ENCODE measurements around the gene SULT4A1. TPM values are rescaled to one million over a fixed set of nuclear protein-coding genes. Genes with fewer than 3 reads are reported as not detected.
A peak's percentile ranks its signal among the peaks of the same experiment; 100 is the strongest.

The SULT4A1 gene
- total and polyA plus RNA-seq, 2 donors: 0.09 to 4.6 TPM

- DNase-seq (ENCODE audit: low read depth in 6 of 9, low spot score in 9 of 9): no peak
- Histone ChIP-seq H3K9me3 (ENCODE audit: control insufficient read depth in 2 of 2, insufficient read depth in 1 of 2, low read length in 1 of 2) (no peaks in the 10 kb centered on the region), H3K27me3 (ENCODE audit: control insufficient read depth in 2 of 2, insufficient read depth in 1 of 2, low read length in 1 of 2) (no peaks in the 10 kb centered on the region), H3K4me3 (ENCODE audit: low read length in 2 of 2) (no peak overlapping the region), H3K27ac (ENCODE audit: low read depth in 1 of 2, low read length in 1 of 2) (no peak overlapping the region), H3K36me3 (ENCODE audit: control insufficient read depth in 2 of 2, insufficient read depth in 2 of 2, low read length in 1 of 2) (no peaks in the 10 kb centered on the region), H3K4me1 (ENCODE audit: control insufficient read depth in 2 of 2, insufficient read depth in 2 of 2, low read length in 2 of 2) (peaks cover 0 to 3% of the 10 kb centered on the region in 2 donors)
- WGBS: 79% methylated on average over 22 of the region's 22 CpGs
Observed at GRCh38 chr22:43821606-43822425, 40.5 kb downstream of the SULT4A1 start.

GRCh38 chr22:43820651-43821305 is 41.5 kb downstream of the SULT4A1 start:
- no peaks in the 10 kb centered on the region for H3K36me3 ChIP-seq (ENCODE audit: control insufficient read depth in 2 of 2, insufficient read depth in 2 of 2, low read length in 1 of 2)
- 87% methylated on average over 18 of the region's 18 CpGs for WGBS
- DNase-seq (ENCODE audit: low read depth in 6 of 9, low spot score in 9 of 9): no peak
- no peaks in the 10 kb centered on the region for H3K4me1 ChIP-seq (ENCODE audit: control insufficient read depth in 2 of 2, insufficient read depth in 2 of 2, low read length in 2 of 2)
- H3K27ac ChIP-seq (ENCODE audit: low read depth in 1 of 2, low read length in 1 of 2): no peak overlapping the region
- no peaks in the 10 kb centered on the region for H3K9me3 ChIP-seq (ENCODE audit: control insufficient read depth in 2 of 2, insufficient read depth in 1 of 2, low read length in 1 of 2)
- H3K4me3 ChIP-seq (ENCODE audit: low read length in 2 of 2): no peak overlapping the region
- H3K27me3 ChIP-seq (ENCODE audit: control insufficient read depth in 2 of 2, insufficient read depth in 1 of 2, low read length in 1 of 2): no peaks in the 10 kb centered on the region

DNA sequence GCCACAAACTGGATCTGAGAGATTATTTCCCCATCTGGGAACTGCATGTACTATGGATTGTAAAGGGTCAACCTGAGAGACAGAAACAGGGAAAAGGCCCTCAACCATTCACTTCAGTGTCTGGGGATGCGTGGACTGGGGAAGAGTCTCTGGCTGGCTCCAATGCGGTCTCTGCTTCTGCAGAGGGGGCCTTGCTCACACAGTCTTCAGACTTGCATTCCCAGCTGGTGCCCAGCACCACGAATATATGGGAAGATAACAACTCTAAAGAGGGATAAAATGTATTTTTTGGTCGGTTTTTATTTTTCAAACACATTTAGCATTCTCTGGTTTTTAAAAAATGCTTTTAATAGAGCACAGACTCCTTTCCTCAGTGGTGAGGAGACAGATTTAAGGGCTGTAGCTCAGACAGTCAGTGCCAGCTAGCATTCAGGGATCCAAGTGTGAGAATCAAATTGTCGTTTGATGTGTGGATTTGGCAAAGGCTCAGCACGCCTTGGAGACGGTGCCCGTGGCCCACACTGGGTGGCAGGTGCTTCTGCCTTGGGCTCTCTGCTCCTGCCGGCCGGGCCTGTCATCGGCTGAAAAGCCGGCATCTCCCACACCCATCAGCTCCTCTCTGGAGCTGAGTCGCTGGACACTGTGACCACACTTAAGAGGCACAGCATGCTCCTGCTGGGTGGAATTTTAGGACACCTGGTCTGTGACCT is 42.2 kb downstream of the SULT4A1 start:
- Histone ChIP-seq H3K4me1 (ENCODE audit: control insufficient read depth in 2 of 2, insufficient read depth in 2 of 2, low read length in 2 of 2) (no peaks in the 10 kb centered on the region), H3K36me3 (ENCODE audit: control insufficient read depth in 2 of 2, insufficient read depth in 2 of 2, low read length in 1 of 2) (no peaks in the 10 kb centered on the region), H3K27me3 (ENCODE audit: control insufficient read depth in 2 of 2, insufficient read depth in 1 of 2, low read length in 1 of 2) (no peaks in the 10 kb centered on the region), H3K9me3 (ENCODE audit: control insufficient read depth in 2 of 2, insufficient read depth in 1 of 2, low read length in 1 of 2) (no peaks in the 10 kb centered on the region), H3K4me3 (ENCODE audit: low read length in 2 of 2) (no peak overlapping the region), H3K27ac (ENCODE audit: low read depth in 1 of 2, low read length in 1 of 2) (no peak overlapping the region)
- DNase-seq (ENCODE audit: low read depth in 6 of 9, low spot score in 9 of 9): no peak
- 92% methylated on average over 13 of the region's 13 CpGs for WGBS

GRCh38 chr22:43819421-43819921 is 42.8 kb downstream of the SULT4A1 start:
- 94% methylated on average over 12 of the region's 12 CpGs for WGBS
- H3K36me3 ChIP-seq (ENCODE audit: control insufficient read depth in 2 of 2, insufficient read depth in 2 of 2, low read length in 1 of 2): no peaks in the 10 kb centered on the region
- no peak for DNase-seq (ENCODE audit: low read depth in 6 of 9, low spot score in 9 of 9)
- H3K4me1 ChIP-seq (ENCODE audit: control insufficient read depth in 2 of 2, insufficient read depth in 2 of 2, low read length in 2 of 2): no peaks in the 10 kb centered on the region
- no peak overlapping the region for H3K27ac ChIP-seq (ENCODE audit: low read depth in 1 of 2, low read length in 1 of 2)
- H3K27me3 ChIP-seq (ENCODE audit: control insufficient read depth in 2 of 2, insufficient read depth in 1 of 2, low read length in 1 of 2): no peaks in the 10 kb centered on the region
- H3K4me3 ChIP-seq (ENCODE audit: low read length in 2 of 2): no peak overlapping the region
- no peaks in the 10 kb centered on the region for H3K9me3 ChIP-seq (ENCODE audit: control insufficient read depth in 2 of 2, insufficient read depth in 1 of 2, low read length in 1 of 2)

- 94% methylated on average over 11 of the region's 11 CpGs for WGBS
Observed at GRCh38 chr22:43818981-43819380, 43.3 kb downstream of the SULT4A1 start.

GRCh38 chr22:43817402-43817801 is 44.9 kb downstream of the SULT4A1 start:
- H3K9me3 ChIP-seq (ENCODE audit: control insufficient read depth in 2 of 2, insufficient read depth in 1 of 2, low read length in 1 of 2): no peaks in the 10 kb centered on the region
- WGBS: 97% methylated on average over 9 of the region's 9 CpGs
- no peak overlapping the region for H3K4me3 ChIP-seq (ENCODE audit: low read length in 2 of 2)
- H3K27ac ChIP-seq (ENCODE audit: low read depth in 1 of 2, low read length in 1 of 2): no peak overlapping the region
- peaks cover 6 to 11% of the 10 kb centered on the region in 2 donors for H3K4me1 ChIP-seq (ENCODE audit: control insufficient read depth in 2 of 2, insufficient read depth in 2 of 2, low read length in 2 of 2)
- no peak for DNase-seq (ENCODE audit: low read depth in 6 of 9, low spot score in 9 of 9)
- no peaks in the 10 kb centered on the region for H3K36me3 ChIP-seq (ENCODE audit: control insufficient read depth in 2 of 2, insufficient read depth in 2 of 2, low read length in 1 of 2)
- no peaks in the 10 kb centered on the region for H3K27me3 ChIP-seq (ENCODE audit: control insufficient read depth in 2 of 2, insufficient read depth in 1 of 2, low read length in 1 of 2)

More at GRCh38 chr22:43818981-43819380, 43.3 kb downstream of the SULT4A1 start:
- no peaks in the 10 kb centered on the region for H3K27me3 ChIP-seq (ENCODE audit: control insufficient read depth in 2 of 2, insufficient read depth in 1 of 2, low read length in 1 of 2)
- no peaks in the 10 kb centered on the region for H3K4me1 ChIP-seq (ENCODE audit: control insufficient read depth in 2 of 2, insufficient read depth in 2 of 2, low read length in 2 of 2)
- H3K27ac ChIP-seq (ENCODE audit: low read depth in 1 of 2, low read length in 1 of 2): no peak overlapping the region
- no peak overlapping the region for H3K4me3 ChIP-seq (ENCODE audit: low read length in 2 of 2)
- DNase-seq (ENCODE audit: low read depth in 6 of 9, low spot score in 9 of 9): no peak
- H3K9me3 ChIP-seq (ENCODE audit: control insufficient read depth in 2 of 2, insufficient read depth in 1 of 2, low read length in 1 of 2): no peaks in the 10 kb centered on the region
- no peaks in the 10 kb centered on the region for H3K36me3 ChIP-seq (ENCODE audit: control insufficient read depth in 2 of 2, insufficient read depth in 2 of 2, low read length in 1 of 2)

DNA sequence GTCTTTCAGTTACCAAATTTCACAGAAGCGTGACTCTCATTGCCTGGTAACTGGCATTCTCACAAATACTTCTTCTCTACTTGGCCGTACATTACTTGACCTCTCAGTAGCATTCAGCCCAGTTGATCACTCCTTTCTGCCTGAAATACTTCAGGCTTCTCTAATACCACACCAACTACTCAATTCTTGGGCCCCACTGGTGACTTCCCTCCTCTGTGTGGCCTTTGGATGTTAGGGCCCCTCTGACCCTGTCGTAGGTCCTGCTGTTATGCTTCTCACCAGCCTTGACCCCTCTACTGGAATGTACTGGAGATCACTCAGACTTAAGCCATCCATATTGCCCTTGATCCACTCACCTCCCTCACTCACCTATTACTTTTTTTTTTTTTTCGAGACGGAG is 48.0 kb downstream of the SULT4A1 start:
- DNase-seq (ENCODE audit: low read depth in 6 of 9, low spot score in 9 of 9): no peak
- Histone ChIP-seq H3K4me3 (ENCODE audit: low read length in 2 of 2) (no peak overlapping the region), H3K36me3 (ENCODE audit: control insufficient read depth in 2 of 2, insufficient read depth in 2 of 2, low read length in 1 of 2) (no peaks in the 10 kb centered on the region), H3K4me1 (ENCODE audit: control insufficient read depth in 2 of 2, insufficient read depth in 2 of 2, low read length in 2 of 2) (peaks cover 12 to 16% of the 10 kb centered on the region in 2 donors), H3K9me3 (ENCODE audit: control insufficient read depth in 2 of 2, insufficient read depth in 1 of 2, low read length in 1 of 2) (no peaks in the 10 kb centered on the region), H3K27me3 (ENCODE audit: control insufficient read depth in 2 of 2, insufficient read depth in 1 of 2, low read length in 1 of 2) (peaks cover 0 to 2% of the 10 kb centered on the region in 2 donors), H3K27ac (ENCODE audit: low read depth in 1 of 2, low read length in 1 of 2) (no peak overlapping the region)
- WGBS: 98% methylated on average over 5 of the region's 5 CpGs

DNA sequence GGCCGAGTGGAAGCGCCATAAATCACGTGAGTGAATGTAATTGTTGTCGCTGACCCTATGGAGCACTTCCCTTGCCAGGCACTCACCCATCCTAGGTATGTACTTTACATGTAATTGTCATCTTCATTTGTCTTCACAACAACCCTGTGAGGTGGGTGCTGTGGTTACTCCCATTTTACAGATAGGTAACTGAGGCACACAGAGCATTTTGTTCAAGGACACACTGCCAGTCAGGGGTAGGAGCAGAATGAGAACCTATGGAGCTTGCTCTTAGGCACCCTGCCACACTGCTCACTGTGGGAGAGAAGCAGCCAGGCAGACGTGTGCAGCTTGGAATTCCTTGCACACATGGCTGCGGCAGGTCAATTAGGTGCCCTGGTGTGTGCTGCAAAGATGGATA is 49.4 kb downstream of the SULT4A1 start:
- 30% methylated on average over 6 of the region's 6 CpGs for WGBS
- peaks cover 12 to 16% of the 10 kb centered on the region in 2 donors for H3K4me1 ChIP-seq (ENCODE audit: control insufficient read depth in 2 of 2, insufficient read depth in 2 of 2, low read length in 2 of 2)
- no peak overlapping the region for H3K27ac ChIP-seq (ENCODE audit: low read depth in 1 of 2, low read length in 1 of 2)
- DNase-seq (ENCODE audit: low read depth in 6 of 9, low spot score in 9 of 9): no peak
- no peaks in the 10 kb centered on the region for H3K9me3 ChIP-seq (ENCODE audit: control insufficient read depth in 2 of 2, insufficient read depth in 1 of 2, low read length in 1 of 2)
- no peaks in the 10 kb centered on the region for H3K36me3 ChIP-seq (ENCODE audit: control insufficient read depth in 2 of 2, insufficient read depth in 2 of 2, low read length in 1 of 2)
- H3K27me3 ChIP-seq (ENCODE audit: control insufficient read depth in 2 of 2, insufficient read depth in 1 of 2, low read length in 1 of 2): peaks cover 0 to 2% of the 10 kb centered on the region in 2 donors
- peak overlapping the region; percentile 62 to 80 for H3K4me3 ChIP-seq (ENCODE audit: low read length in 2 of 2)

Measured in thymus (tissue), 11 donors.